DND-41 (cell line): ENCODE results near the gene ARRB2.
A peak's percentile ranks its signal among the peaks of the same experiment; 100 is the strongest.

Experiments used
- ATAC-seq: fragments of 200-7000 bp; cut with Tn5 transposase; 3 replicates; pipeline ENCODE4 v1.9.1; 2021; ENCODE audit warnings: low read depth; ENCODE audit not compliant: insufficient read depth
- DNase-seq: peaks from one replicate; pipeline ENCODE4 v3.0.0-alpha.2; 2020
- H2AFZ ChIP-seq: 2 replicates; pipeline ENCODE4 v1.6.0; 2012; ENCODE audit warnings: low read depth, low read length
- H3K27ac ChIP-seq: 2 replicates; pipeline ENCODE4 v1.5.1; 2012; ENCODE audit warnings: low read length, inconsistent platforms
- H3K27me3 ChIP-seq: fragments of 200-600 bp; sonication (generic); 2 replicates; pipeline ENCODE4 v1.6.0; 2012; ENCODE audit warnings: low read length, mild to moderate bottlenecking, inconsistent platforms; ENCODE audit not compliant: insufficient read depth, poor library complexity
- H3K36me3 ChIP-seq: 2 replicates; pipeline ENCODE4 v1.5.1; 2012; ENCODE audit warnings: low read length, inconsistent platforms; ENCODE audit not compliant: insufficient read depth
- H3K4me1 ChIP-seq: 2 replicates; pipeline ENCODE4 v1.5.1; 2012; ENCODE audit warnings: mild to moderate bottlenecking, low read length; ENCODE audit not compliant: insufficient read depth
- H3K4me2 ChIP-seq: 2 replicates; pipeline ENCODE4 v1.6.0; 2012; ENCODE audit warnings: mild to moderate bottlenecking, moderate library complexity, low read length, inconsistent platforms; ENCODE audit not compliant: insufficient read depth
- H3K4me3 ChIP-seq, 2 experiments: fragments of 200-600 bp in 1 of 2; shearing (Covaris generic) in 1 of 2; 2 replicates each; pipeline ENCODE4 v1.5.1; 2012 to 2016; ENCODE audit warnings: inconsistent platforms in 2 of 2, low read length in 2 of 2, mild to moderate bottlenecking in 2 of 2, low read depth in 1 of 2, moderate library complexity in 1 of 2
- H3K79me2 ChIP-seq: 2 replicates; pipeline ENCODE4 v1.6.0; 2012; ENCODE audit warnings: low read length, inconsistent platforms; ENCODE audit not compliant: insufficient read depth
- H3K9ac ChIP-seq: 2 replicates; pipeline ENCODE4 v1.6.0; 2012; ENCODE audit warnings: low read depth, mild to moderate bottlenecking, inconsistent platforms, low read length, moderate library complexity
- H3K9me3 ChIP-seq: 2 replicates; pipeline ENCODE4 v1.5.1; 2012; ENCODE audit warnings: low read length, moderate library complexity, mild to moderate bottlenecking, inconsistent platforms; ENCODE audit not compliant: insufficient read depth, severe bottlenecking
- H4K20me1 ChIP-seq: 2 replicates; pipeline ENCODE4 v1.6.0; 2012; ENCODE audit warnings: low read length; ENCODE audit not compliant: insufficient read depth
- EZH2 ChIP-seq: IDR thresholded peaks from 3 replicates; pipeline ENCODE4 v1.6.1; 2012; ENCODE audit warnings: borderline replicate concordance, low read depth, mild to moderate bottlenecking, moderate library complexity, low read length, inconsistent platforms; ENCODE audit not compliant: severe bottlenecking
- TF ChIP-seq, protein P1 (sequence below): IDR thresholded peaks from 2 replicates; pipeline ENCODE4 v1.5.1; 2012; ENCODE audit warnings: borderline replicate concordance, low read length, moderate library complexity, mild to moderate bottlenecking; ENCODE audit not compliant: poor library complexity, severe bottlenecking; ENCODE audit errors: extremely low read depth

Gene ARRB2

DNA sequence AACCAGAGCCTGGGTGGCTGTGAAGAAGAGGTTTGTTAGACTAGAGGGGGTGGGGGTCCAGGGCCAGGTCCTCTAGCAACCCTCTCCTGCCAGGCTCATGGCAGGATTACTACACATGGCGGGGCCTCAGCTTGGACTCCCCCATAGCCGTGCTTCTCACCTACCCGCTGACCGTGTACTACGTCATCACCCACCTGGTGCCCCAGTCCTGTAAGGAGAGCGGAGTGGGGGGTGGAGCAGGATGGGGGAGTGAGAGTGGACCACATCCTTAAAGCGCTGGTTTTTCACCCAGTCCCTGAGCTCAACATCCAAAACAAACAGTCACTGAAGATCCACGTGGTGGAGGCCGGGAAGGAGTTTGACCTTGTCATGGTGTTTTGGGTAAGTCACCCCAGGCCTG lies 33.5 kb downstream of the ARRB2 start:
- no peak overlapping the region for H2AFZ ChIP-seq
- TF ChIP-seq, protein P1, sequence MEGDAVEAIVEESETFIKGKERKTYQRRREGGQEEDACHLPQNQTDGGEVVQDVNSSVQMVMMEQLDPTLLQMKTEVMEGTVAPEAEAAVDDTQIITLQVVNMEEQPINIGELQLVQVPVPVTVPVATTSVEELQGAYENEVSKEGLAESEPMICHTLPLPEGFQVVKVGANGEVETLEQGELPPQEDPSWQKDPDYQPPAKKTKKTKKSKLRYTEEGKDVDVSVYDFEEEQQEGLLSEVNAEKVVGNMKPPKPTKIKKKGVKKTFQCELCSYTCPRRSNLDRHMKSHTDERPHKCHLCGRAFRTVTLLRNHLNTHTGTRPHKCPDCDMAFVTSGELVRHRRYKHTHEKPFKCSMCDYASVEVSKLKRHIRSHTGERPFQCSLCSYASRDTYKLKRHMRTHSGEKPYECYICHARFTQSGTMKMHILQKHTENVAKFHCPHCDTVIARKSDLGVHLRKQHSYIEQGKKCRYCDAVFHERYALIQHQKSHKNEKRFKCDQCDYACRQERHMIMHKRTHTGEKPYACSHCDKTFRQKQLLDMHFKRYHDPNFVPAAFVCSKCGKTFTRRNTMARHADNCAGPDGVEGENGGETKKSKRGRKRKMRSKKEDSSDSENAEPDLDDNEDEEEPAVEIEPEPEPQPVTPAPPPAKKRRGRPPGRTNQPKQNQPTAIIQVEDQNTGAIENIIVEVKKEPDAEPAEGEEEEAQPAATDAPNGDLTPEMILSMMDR: no peak
- TF ChIP-seq EZH2: no peak
- ATAC-seq: no peak
- peaks cover 7% of the 10 kb centered on the region for H3K4me1 ChIP-seq
- no peak overlapping the region for H3K9ac ChIP-seq
- H3K79me2 ChIP-seq: no peaks in the 10 kb centered on the region
- H3K36me3 ChIP-seq: no peaks in the 10 kb centered on the region
- H3K27me3 ChIP-seq: peaks cover 42% of the 10 kb centered on the region
- DNase-seq: no peak
- no peak overlapping the region for H3K27ac ChIP-seq
- H3K9me3 ChIP-seq: no peaks in the 10 kb centered on the region
- no peak overlapping the region for H3K4me2 ChIP-seq
- H4K20me1 ChIP-seq: no peaks in the 10 kb centered on the region
- H3K4me3 ChIP-seq: no peak overlapping the region

DNA sequence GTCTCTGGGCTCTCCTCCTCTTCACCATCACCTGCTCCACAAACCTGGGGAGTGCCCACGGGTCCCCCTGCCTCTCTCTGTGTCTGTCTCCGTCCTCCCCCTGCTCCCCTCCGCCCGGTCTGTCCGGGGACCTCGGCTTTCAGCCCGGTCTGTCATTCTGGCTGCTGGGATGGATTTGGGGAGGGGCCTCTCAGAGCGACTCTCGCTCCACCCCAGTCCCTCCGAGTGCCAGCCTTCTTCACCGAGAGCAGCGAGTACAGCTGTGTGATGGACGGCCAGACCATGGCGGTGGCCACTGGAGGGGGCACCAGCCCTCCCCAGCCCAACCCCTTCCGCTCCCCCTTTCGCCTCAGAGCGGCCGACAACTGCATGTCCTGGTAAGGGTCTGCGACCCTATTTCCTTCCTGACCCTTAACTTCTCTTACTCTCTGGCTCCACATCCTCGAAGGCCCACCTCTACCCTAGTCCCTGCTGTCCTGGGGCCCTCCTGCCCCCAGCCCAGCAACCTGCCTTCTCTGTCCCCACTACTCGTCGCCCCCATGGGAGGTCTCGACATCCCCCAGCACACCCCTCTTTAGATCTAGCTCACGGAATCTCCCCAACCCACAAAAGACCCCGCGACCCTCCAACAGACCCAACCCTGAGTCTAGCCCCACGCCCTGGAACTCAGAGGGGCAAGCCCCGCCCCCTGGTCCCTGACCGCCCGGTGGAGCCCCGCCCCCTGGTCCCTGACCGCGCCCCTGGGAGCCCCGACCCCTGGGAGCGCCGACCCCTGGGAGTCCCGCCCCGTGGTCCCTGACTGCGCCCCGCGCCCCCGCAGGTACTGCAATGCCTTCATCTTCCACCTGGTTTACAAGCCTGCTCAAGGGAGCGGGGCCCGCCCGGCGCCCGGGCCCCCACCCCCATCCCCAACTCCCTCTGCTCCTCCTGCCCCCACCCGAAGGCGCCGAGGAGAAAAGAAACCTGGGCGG lies 34.9 kb downstream of the ARRB2 start:
- no peak overlapping the region for H2AFZ ChIP-seq
- H3K27me3 ChIP-seq: peaks cover 31% of the 10 kb centered on the region
- no peak overlapping the region for H3K4me2 ChIP-seq
- H3K9me3 ChIP-seq: no peaks in the 10 kb centered on the region
- H3K4me1 ChIP-seq: no peaks in the 10 kb centered on the region
- DNase-seq: no peak
- TF ChIP-seq, protein P1: no peak
- no peak for TF ChIP-seq EZH2
- no peak overlapping the region for H3K27ac ChIP-seq
- no peak for ATAC-seq
- no peaks in the 10 kb centered on the region for H4K20me1 ChIP-seq
- H3K4me3 ChIP-seq: no peak overlapping the region
- no peak overlapping the region for H3K9ac ChIP-seq
- H3K79me2 ChIP-seq: no peaks in the 10 kb centered on the region
- no peaks in the 10 kb centered on the region for H3K36me3 ChIP-seq

DNA sequence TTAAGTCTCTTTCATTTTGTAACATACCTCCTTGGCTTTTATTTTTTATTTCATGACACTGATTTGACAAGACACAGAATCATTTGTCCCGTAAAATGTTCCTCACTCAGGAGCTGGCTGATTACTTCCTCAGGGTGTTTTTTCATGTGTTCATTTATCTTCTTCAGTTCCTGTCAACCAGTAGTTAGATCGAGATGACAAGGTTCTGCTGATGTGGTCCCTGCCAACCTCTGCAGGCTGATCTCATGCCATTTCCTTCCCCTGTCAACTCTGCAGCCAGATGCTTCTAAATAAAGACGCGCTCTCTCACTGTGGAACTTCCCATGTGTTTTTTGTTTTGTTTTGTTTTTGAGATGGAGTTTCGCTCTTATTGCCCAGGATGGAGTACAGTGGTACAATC lies 37.4 kb downstream of the ARRB2 start:
- H3K9me3 ChIP-seq: no peaks in the 10 kb centered on the region
- no peaks in the 10 kb centered on the region for H4K20me1 ChIP-seq
- H3K4me3 ChIP-seq: no peak overlapping the region
- H3K4me2 ChIP-seq: no peak overlapping the region
- H3K27ac ChIP-seq: no peak overlapping the region
- H2AFZ ChIP-seq: no peak overlapping the region
- DNase-seq (no peak), ATAC-seq (peak; percentile 55; the same call in 1 of the 3 replicates)
- no peaks in the 10 kb centered on the region for H3K4me1 ChIP-seq
- no peaks in the 10 kb centered on the region for H3K79me2 ChIP-seq
- no peaks in the 10 kb centered on the region for H3K36me3 ChIP-seq
- TF ChIP-seq, protein P1: no peak
- no peak for TF ChIP-seq EZH2
- no peak overlapping the region for H3K9ac ChIP-seq
- H3K27me3 ChIP-seq: peaks cover 14% of the 10 kb centered on the region
